Measurements from ENCODE around the gene ASRGL1. TPM values are rescaled to one million over a fixed set of nuclear protein-coding genes. Genes with fewer than 3 reads are reported as not detected.

ASRGL1 gene
- total and polyA plus RNA-seq, 3 donors from 2014 or later: 101 to 295 (median 119) TPM

DNA sequence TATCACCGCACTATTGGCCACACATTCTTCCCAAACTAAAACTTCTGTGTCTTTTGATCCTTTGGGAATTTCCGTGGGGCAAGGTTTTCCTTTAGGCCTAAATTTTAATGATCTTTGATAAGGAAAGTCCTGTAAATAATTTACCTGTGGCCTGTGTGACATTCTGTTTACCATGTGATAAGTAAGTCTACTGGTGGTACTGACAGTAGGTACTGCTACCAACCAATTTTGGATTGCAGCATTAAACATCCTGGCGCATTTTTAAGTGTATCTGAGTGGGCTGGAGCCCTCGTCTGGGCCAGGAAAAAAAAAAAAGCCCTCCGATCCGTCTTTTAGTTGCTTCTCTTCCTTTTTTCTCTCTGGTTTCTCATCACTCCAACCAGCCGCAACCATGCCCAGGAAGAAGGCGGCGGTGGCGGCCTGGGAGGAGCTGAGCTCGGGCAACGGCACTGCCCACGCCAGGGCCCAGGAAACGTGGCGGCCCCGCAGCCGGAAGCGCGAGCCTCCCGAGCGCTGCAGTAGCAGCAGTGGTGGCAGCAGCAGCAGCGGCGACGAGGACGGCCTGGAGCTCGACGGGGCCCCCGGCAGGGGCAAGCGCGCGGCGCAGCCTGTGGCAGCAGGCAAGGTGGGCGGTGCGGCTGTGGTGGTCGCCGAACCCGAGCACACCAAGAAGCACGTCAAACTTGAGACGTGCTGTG lies 33.6 kb downstream of the ASRGL1 start:
- Histone ChIP-seq H3K36me3 (ENCODE audit: low read depth, missing control alignments) (no peaks in the 10 kb centered on the region), H3K27ac (no peak overlapping the region), H3K4me1 (no peaks in the 10 kb centered on the region), H3K27me3 (no peaks in the 10 kb centered on the region), H3K4me3 (peak overlapping the region; percentile 12 to 24), H3K9me3 (no peaks in the 10 kb centered on the region)
- intact Hi-C loops (cut with DNase I; ENCODE audit: low total_unique reads): no loop called here
- no peak for TF ChIP-seq POLR2A (IDR thresholded peaks at IDR 0.05)
- TF ChIP-seq, protein P1, sequence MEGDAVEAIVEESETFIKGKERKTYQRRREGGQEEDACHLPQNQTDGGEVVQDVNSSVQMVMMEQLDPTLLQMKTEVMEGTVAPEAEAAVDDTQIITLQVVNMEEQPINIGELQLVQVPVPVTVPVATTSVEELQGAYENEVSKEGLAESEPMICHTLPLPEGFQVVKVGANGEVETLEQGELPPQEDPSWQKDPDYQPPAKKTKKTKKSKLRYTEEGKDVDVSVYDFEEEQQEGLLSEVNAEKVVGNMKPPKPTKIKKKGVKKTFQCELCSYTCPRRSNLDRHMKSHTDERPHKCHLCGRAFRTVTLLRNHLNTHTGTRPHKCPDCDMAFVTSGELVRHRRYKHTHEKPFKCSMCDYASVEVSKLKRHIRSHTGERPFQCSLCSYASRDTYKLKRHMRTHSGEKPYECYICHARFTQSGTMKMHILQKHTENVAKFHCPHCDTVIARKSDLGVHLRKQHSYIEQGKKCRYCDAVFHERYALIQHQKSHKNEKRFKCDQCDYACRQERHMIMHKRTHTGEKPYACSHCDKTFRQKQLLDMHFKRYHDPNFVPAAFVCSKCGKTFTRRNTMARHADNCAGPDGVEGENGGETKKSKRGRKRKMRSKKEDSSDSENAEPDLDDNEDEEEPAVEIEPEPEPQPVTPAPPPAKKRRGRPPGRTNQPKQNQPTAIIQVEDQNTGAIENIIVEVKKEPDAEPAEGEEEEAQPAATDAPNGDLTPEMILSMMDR (IDR thresholded peaks at IDR 0.05): no peak
- DNase-seq: no peak
- WGBS, 2 donors: 47 to 58% methylated on average over 23 to 39 of the region's 39 CpGs

DNA sequence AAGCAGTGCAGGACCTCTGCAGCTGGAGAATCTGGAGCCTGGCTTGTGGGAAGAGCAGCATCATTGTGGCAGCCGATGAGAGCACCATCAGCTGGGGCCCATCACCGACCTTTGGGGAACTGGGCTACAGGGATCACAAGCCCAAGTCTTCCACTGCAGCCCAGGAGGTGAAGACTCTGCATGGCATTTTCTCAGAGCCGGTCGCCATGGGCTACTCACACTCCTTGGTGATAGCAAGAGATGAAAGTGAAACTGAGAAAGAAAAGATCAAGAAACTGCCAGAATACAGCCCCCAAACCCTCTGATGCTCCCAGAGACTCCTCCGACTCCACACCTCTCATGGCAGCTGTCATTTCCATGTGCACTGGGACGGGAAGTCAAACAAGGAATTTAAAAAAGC lies 35.6 kb downstream of the ASRGL1 start:
- H3K36me3 ChIP-seq (ENCODE audit: low read depth, missing control alignments): no peaks in the 10 kb centered on the region
- H3K27me3 ChIP-seq: no peaks in the 10 kb centered on the region
- no peaks in the 10 kb centered on the region for H3K4me1 ChIP-seq
- intact Hi-C loops (cut with DNase I; ENCODE audit: low total_unique reads): no loop called here
- H3K9me3 ChIP-seq: no peaks in the 10 kb centered on the region
- no peak for DNase-seq
- no peak for TF ChIP-seq POLR2A (IDR thresholded peaks at IDR 0.05)
- TF ChIP-seq, protein P1 (IDR thresholded peaks at IDR 0.05): no peak
- H3K4me3 ChIP-seq: no peak overlapping the region
- WGBS, 2 donors: 86 to 93% methylated on average over 6 of the region's 6 CpGs
- no peak overlapping the region for H3K27ac ChIP-seq

DNA sequence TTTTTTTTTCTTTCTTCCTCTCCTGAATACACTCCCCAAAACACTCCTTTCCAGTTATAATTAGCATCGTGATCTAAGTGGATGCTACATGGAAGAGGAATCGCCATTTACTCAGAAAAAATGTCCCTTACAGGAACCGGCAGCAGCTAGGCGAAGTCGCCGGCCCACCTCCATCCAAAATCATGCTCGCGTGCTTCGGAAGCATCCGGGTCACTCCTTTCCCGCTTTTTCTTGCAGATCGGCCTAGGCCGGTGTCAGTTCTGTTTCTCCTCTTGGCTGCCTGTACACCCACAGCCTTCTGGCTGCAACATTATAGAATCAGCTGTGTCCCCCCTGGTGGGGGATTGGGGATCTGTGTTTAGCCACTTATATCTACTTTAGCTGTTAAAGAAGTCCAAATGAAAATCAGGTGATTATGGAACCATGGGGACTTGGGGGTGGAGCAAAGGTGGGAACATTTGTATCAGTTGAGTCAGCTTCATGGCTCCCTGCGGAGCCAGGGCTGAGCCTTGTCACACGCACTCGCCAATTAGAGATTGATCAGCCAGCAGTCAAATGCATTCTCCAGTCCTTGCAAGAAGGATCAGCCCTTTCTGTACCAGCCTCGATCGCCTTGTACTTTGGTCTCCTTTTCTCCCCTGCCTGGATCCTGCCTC lies 36.3 kb downstream of the ASRGL1 start:
- H3K27ac ChIP-seq: no peak overlapping the region

DNA sequence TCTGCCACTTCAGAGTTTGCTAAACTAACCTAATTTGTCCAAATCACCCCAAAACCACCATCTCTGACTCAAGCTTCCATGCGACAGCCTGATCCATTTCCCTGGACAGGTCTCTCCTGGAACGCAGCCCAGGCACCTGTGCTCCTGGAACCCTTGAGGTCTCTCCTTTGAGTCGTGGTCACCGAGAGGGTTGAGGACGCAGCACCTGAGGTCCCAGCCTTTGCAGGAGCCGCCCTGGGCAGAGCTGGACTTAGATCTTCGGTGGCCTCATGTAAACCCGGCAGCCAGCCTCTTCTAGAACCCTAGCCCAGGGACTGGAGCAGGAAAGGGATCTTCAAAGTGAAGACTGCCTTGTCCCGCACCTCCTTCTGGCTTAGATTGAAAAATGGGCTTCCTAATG lies 37.6 kb downstream of the ASRGL1 start:
- intact Hi-C loops (cut with DNase I; ENCODE audit: low total_unique reads): no loop called here
- 91 to 93% methylated on average over 9 of the region's 9 CpGs for WGBS, 2 donors
- H3K4me3 ChIP-seq: no peak overlapping the region
- no peaks in the 10 kb centered on the region for H3K4me1 ChIP-seq
- H3K36me3 ChIP-seq (ENCODE audit: low read depth, missing control alignments): no peaks in the 10 kb centered on the region
- H3K27me3 ChIP-seq: no peaks in the 10 kb centered on the region
- TF ChIP-seq, protein P1 (IDR thresholded peaks at IDR 0.05): no peak
- TF ChIP-seq POLR2A (IDR thresholded peaks at IDR 0.05): no peak
- H3K9me3 ChIP-seq: no peaks in the 10 kb centered on the region
- H3K27ac ChIP-seq: no peak overlapping the region
- DNase-seq: no peak

More for the DNA sequence above, 36.3 kb downstream of the ASRGL1 start:
- no peaks in the 10 kb centered on the region for H3K27me3 ChIP-seq
- H3K4me3 ChIP-seq: no peak overlapping the region
- H3K4me1 ChIP-seq: no peaks in the 10 kb centered on the region
- TF ChIP-seq POLR2A (IDR thresholded peaks at IDR 0.05): no peak
- TF ChIP-seq, protein P1 (IDR thresholded peaks at IDR 0.05): no peak
- no peaks in the 10 kb centered on the region for H3K9me3 ChIP-seq
- intact Hi-C loops (cut with DNase I; ENCODE audit: low total_unique reads): no loop called here
- no peak for DNase-seq
- H3K36me3 ChIP-seq (ENCODE audit: low read depth, missing control alignments): no peaks in the 10 kb centered on the region
- 92 to 95% methylated on average over 18 of the region's 18 CpGs for WGBS, 2 donors
